Calu3 (cell line): ENCODE results near the gene LSMEM2. TPM values are rescaled to one million over a fixed set of nuclear protein-coding genes. Genes with fewer than 3 reads are reported as not detected.

Experiments
- BruUV-seq: library from RNA; stranded (reverse); fragments of 400-500 nt; replicated peaks from 2 replicates; lab custom pipeline; 2021; lab: Mats Ljungman, UMichigan
- CTCF ChIA-PET: fragments of 300-600 bp; sonication (Branson Sonifier 250); formaldehyde crosslinking; loops from one replicate; lab custom pipeline; 2022; ENCODE audit warnings: antibody characterized with exemption; lab: Charles Lee
- DNase-seq: peaks from one replicate; pipeline ENCODE4 v3.0.0; 2022
- H3K27ac Mint-ChIP-seq: one replicate; pipeline ENCODE4 v1.8.0; 2022; ENCODE audit warnings: mixed read lengths; ENCODE audit not compliant: unreplicated experiment
- H3K27me3 Mint-ChIP-seq: one replicate; pipeline ENCODE4 v1.8.0; 2022; ENCODE audit warnings: mixed read lengths; ENCODE audit not compliant: unreplicated experiment
- H3K36me3 Mint-ChIP-seq: one replicate; pipeline ENCODE4 v1.8.0; 2022; ENCODE audit warnings: mild to moderate bottlenecking, moderate library complexity, mixed read lengths; ENCODE audit not compliant: insufficient read depth, unreplicated experiment
- H3K4me1 Mint-ChIP-seq: one replicate; pipeline ENCODE4 v1.8.0; 2022; ENCODE audit warnings: mild to moderate bottlenecking, low read depth, mixed read lengths; ENCODE audit not compliant: unreplicated experiment
- H3K4me3 Mint-ChIP-seq: one replicate; pipeline ENCODE4 v1.8.0; 2022; ENCODE audit warnings: mild to moderate bottlenecking, low read depth, moderate library complexity, mixed read lengths; ENCODE audit not compliant: unreplicated experiment
- H3K9me3 Mint-ChIP-seq: one replicate; pipeline ENCODE4 v1.8.0; 2022; ENCODE audit warnings: low read depth, mixed read lengths; ENCODE audit not compliant: unreplicated experiment
- CTCF ChIP-seq: fragments of 200-600 bp; IDR thresholded peaks from one replicate; pipeline ENCODE4 v1.8.0; 2022; ENCODE audit warnings: antibody characterized with exemption; ENCODE audit not compliant: unreplicated experiment
- intact Hi-C: fragments of 100-400 bp; cut with micrococcal nuclease; formaldehyde crosslinking; loops from one replicate; pipeline ENCODE4 v1.10.0; 2022; ENCODE audit not compliant: unreplicated experiment
- total RNA-seq: library from RNA; stranded (reverse); gene quantifications from 2 replicates; pipeline ENCODE4 v1.2.3, GENCODE V29; 2022

The LSMEM2 gene
- total RNA-seq, 1 experiment from 2014 or later: not detected

- DNase-seq: no peak
- Mint-ChIP-seq H3K4me1 (peaks cover 11% of the 10 kb centered on the region), H3K9me3 (no peaks in the 10 kb centered on the region), H3K4me3 (peak overlapping the region; percentile 93), H3K27ac (peak overlapping the region; percentile 82), H3K27me3 (peaks cover 18% of the 10 kb centered on the region), H3K36me3 (peaks cover 37% of the 10 kb centered on the region)
- intact Hi-C loops: no loop called here
- BruUV-seq: TSS peak; percentile 70
- CTCF ChIA-PET: interaction anchor here (0.7 to 2.7 kb wide), 15 partner anchors 9 to 109 kb away, joined by 3 to 15 read pairs (median 3); partner anchors contain the start of genes CYB561D2, LSMEM2, NPRL2 and SEMA3B
- TF ChIP-seq CTCF: no peak
These were observed 57.7 kb downstream of the LSMEM2 start for GRCh38 chr3:50336452-50337174.

- no peak for TF ChIP-seq CTCF
- peak overlapping the region; percentile 93 for H3K4me3 Mint-ChIP-seq
- DNase-seq: peak; percentile 98
- H3K4me1 Mint-ChIP-seq: peaks cover 11% of the 10 kb centered on the region
- BruUV-seq: no TSS peak
- no peaks in the 10 kb centered on the region for H3K9me3 Mint-ChIP-seq
- CTCF ChIA-PET: interaction anchor here (0.6 to 2.7 kb wide), 14 partner anchors 8 to 110 kb away, joined by 3 to 15 read pairs (median 4); partner anchors contain the start of genes CYB561D2, IFRD2, LSMEM2 and NPRL2
- intact Hi-C loops: no loop called here
- H3K27ac Mint-ChIP-seq: peak overlapping the region; percentile 82
- peaks cover 37% of the 10 kb centered on the region for H3K36me3 Mint-ChIP-seq
- H3K27me3 Mint-ChIP-seq: peaks cover 18% of the 10 kb centered on the region
These were observed 58.4 kb downstream of the LSMEM2 start for GRCh38 chr3:50337175-50337861.

Other genes starting within 250 kb of the LSMEM2 start
- gene RBM5, start 190.2 kb upstream of the LSMEM2 start, total RNA-seq: 126 and 128 TPM in 2 replicates
- gene SEMA3F, start 123.8 kb upstream of the LSMEM2 start, total RNA-seq: 1.6 and 1.7 TPM in 2 replicates
- gene GNAT1, start 87.5 kb upstream of the LSMEM2 start, total RNA-seq: not detected in 2 replicates
- not detected in 2 replicates for gene SLC38A3, start 73.8 kb upstream of the LSMEM2 start, total RNA-seq
- gene GNAI2, start 42.9 kb upstream of the LSMEM2 start, total RNA-seq: 92.5 and 102 TPM in 2 replicates
- 20.3 and 25.7 TPM in 2 replicates for gene SEMA3B, start 9.9 kb upstream of the LSMEM2 start, total RNA-seq
- 121 TPM in 2 replicates for gene IFRD2, start 13.3 kb downstream of the LSMEM2 start, total RNA-seq
- 4.3 and 5.5 TPM in 2 replicates for gene HYAL3, start 20.3 kb downstream of the LSMEM2 start, total RNA-seq
- gene NAA80, start 20.3 kb downstream of the LSMEM2 start, total RNA-seq: 11.6 and 15.0 TPM in 2 replicates
- gene HYAL1, start 24.5 kb downstream of the LSMEM2 start, total RNA-seq: 1.3 and 1.5 TPM in 2 replicates
- gene HYAL2, start 43.7 kb downstream of the LSMEM2 start, total RNA-seq: 35.7 and 36.9 TPM in 2 replicates
- gene TUSC2, start 49.1 kb downstream of the LSMEM2 start, total RNA-seq: 29.2 and 31.2 TPM in 2 replicates
- 14.7 and 16.8 TPM in 2 replicates for gene RASSF1, start 61.7 kb downstream of the LSMEM2 start, total RNA-seq
- gene ZMYND10, start 66.6 kb downstream of the LSMEM2 start, total RNA-seq: 0.44 and 0.71 TPM in 2 replicates
- 21.0 and 21.8 TPM in 2 replicates for gene NPRL2, start 71.7 kb downstream of the LSMEM2 start, total RNA-seq
- gene CYB561D2, start 71.8 kb downstream of the LSMEM2 start, total RNA-seq: 19.4 and 19.7 TPM in 2 replicates
- gene TMEM115, start 80.4 kb downstream of the LSMEM2 start, total RNA-seq: 29.3 and 29.4 TPM in 2 replicates
- gene CACNA2D2, start 224.5 kb downstream of the LSMEM2 start, total RNA-seq: 0.12 TPM in 1 of 2 replicates, not detected in the other